ENCODE results near the gene ADGRL3.
"Not testable (repeated sequence)": the region's sequence is repeated elsewhere in the genome, so short reads cannot be mapped to it uniquely, and the experiment has no call there.

ADGRL3 gene

GRCh38 chr4:61739887-61740286 lies 539.8 kb downstream of the ADGRL3 start:
- ATAC-seq = no peak
- H3K4me1 Mint-ChIP-seq = no peaks in the 10 kb centered on the region
- peaks cover 6% of the 10 kb centered on the region for H3K9me3 Mint-ChIP-seq
- H3K27ac Mint-ChIP-seq = no peak overlapping the region
- no peaks in the 10 kb centered on the region for H3K36me3 Mint-ChIP-seq
- no peak overlapping the region for H3K4me3 Mint-ChIP-seq
- DNase-seq (ENCODE audit: low spot score in 2 of 2) = no peak

GRCh38 chr4:61740886-61741285 lies 540.8 kb downstream of the ADGRL3 start:
- H3K4me1 Mint-ChIP-seq = no peaks in the 10 kb centered on the region
- H3K27ac Mint-ChIP-seq = no peak overlapping the region
- no peak overlapping the region for H3K4me3 Mint-ChIP-seq
- ATAC-seq = no peak
- peaks cover 8% of the 10 kb centered on the region for H3K9me3 Mint-ChIP-seq
- no peaks in the 10 kb centered on the region for H3K36me3 Mint-ChIP-seq
- no peak for DNase-seq (ENCODE audit: low spot score in 2 of 2)

GRCh38 chr4:61741327-61742096 lies 541.4 kb downstream of the ADGRL3 start:
- peaks cover 9% of the 10 kb centered on the region for H3K9me3 Mint-ChIP-seq
- H3K4me3 Mint-ChIP-seq = no peak overlapping the region
- no peak for ATAC-seq
- DNase-seq (ENCODE audit: low spot score in 2 of 2) = no peak
- H3K27ac Mint-ChIP-seq = no peak overlapping the region
- H3K4me1 Mint-ChIP-seq = no peaks in the 10 kb centered on the region
- H3K36me3 Mint-ChIP-seq = no peaks in the 10 kb centered on the region

- Mint-ChIP-seq H3K9me3 (peaks cover 12% of the 10 kb centered on the region), H3K36me3 (no peaks in the 10 kb centered on the region), H3K4me3 (no peak overlapping the region), H3K4me1 (no peaks in the 10 kb centered on the region), H3K27ac (no peak overlapping the region)
- DNase-seq (ENCODE audit: low spot score in 2 of 2) (no peak), ATAC-seq (no peak)
Measured at GRCh38 chr4:61750810-61751209, 550.7 kb downstream of the ADGRL3 start.

- Mint-ChIP-seq H3K4me3 (no peak overlapping the region), H3K36me3 (no peaks in the 10 kb centered on the region), H3K4me1 (no peaks in the 10 kb centered on the region), H3K9me3 (peaks cover 11% of the 10 kb centered on the region), H3K27ac (no peak overlapping the region)
- ATAC-seq = no peak
- no peak for DNase-seq (ENCODE audit: low spot score in 2 of 2)
Measured at GRCh38 chr4:61752617-61753016, 552.5 kb downstream of the ADGRL3 start.

- H3K9me3 Mint-ChIP-seq = peaks cover 16% of the 10 kb centered on the region
- H3K4me3 Mint-ChIP-seq = no peak overlapping the region
- ATAC-seq (no peak), DNase-seq (ENCODE audit: low spot score in 2 of 2) (no peak)
- no peak overlapping the region for H3K27ac Mint-ChIP-seq
- no peaks in the 10 kb centered on the region for H3K36me3 Mint-ChIP-seq
- no peaks in the 10 kb centered on the region for H3K4me1 Mint-ChIP-seq
Measured at GRCh38 chr4:61753739-61754138, 553.6 kb downstream of the ADGRL3 start.

GRCh38 chr4:61756937-61757336 lies 556.8 kb downstream of the ADGRL3 start:
- not testable (repeated sequence) for H3K36me3 Mint-ChIP-seq; H3K4me3 Mint-ChIP-seq; H3K4me1 Mint-ChIP-seq; DNase-seq (ENCODE audit: low spot score in 2 of 2); ATAC-seq; H3K27ac Mint-ChIP-seq
- peaks cover 17% of the 10 kb centered on the region for H3K9me3 Mint-ChIP-seq

- H3K9me3 Mint-ChIP-seq = peaks cover 17% of the 10 kb centered on the region
- H3K4me3 Mint-ChIP-seq; H3K27ac Mint-ChIP-seq; H3K4me1 Mint-ChIP-seq; DNase-seq (ENCODE audit: low spot score in 2 of 2); ATAC-seq; H3K36me3 Mint-ChIP-seq: not testable (repeated sequence)
Measured at GRCh38 chr4:61757983-61758382, 557.9 kb downstream of the ADGRL3 start.

- not testable (repeated sequence) for H3K27ac Mint-ChIP-seq; H3K4me1 Mint-ChIP-seq; DNase-seq (ENCODE audit: low spot score in 2 of 2); ATAC-seq; H3K4me3 Mint-ChIP-seq; H3K36me3 Mint-ChIP-seq
- H3K9me3 Mint-ChIP-seq = peaks cover 16% of the 10 kb centered on the region
Measured at GRCh38 chr4:61758596-61758995, 558.5 kb downstream of the ADGRL3 start.

- not testable (repeated sequence) for ATAC-seq; H3K27ac Mint-ChIP-seq; H3K4me3 Mint-ChIP-seq; DNase-seq (ENCODE audit: low spot score in 2 of 2); H3K4me1 Mint-ChIP-seq; H3K36me3 Mint-ChIP-seq
- H3K9me3 Mint-ChIP-seq = peaks cover 18% of the 10 kb centered on the region
Measured at GRCh38 chr4:61759245-61759644, 559.1 kb downstream of the ADGRL3 start.

- not testable (repeated sequence) for ATAC-seq; H3K4me3 Mint-ChIP-seq; H3K27ac Mint-ChIP-seq; DNase-seq (ENCODE audit: low spot score in 2 of 2); H3K4me1 Mint-ChIP-seq; H3K36me3 Mint-ChIP-seq
- peaks cover 18% of the 10 kb centered on the region for H3K9me3 Mint-ChIP-seq
Measured at GRCh38 chr4:61759885-61760284, 559.8 kb downstream of the ADGRL3 start.

- Mint-ChIP-seq H3K9me3 (peaks cover 19% of the 10 kb centered on the region), H3K4me3 (no peak overlapping the region), H3K4me1 (no peaks in the 10 kb centered on the region), H3K27ac (no peak overlapping the region), H3K36me3 (no peaks in the 10 kb centered on the region)
- DNase-seq (ENCODE audit: low spot score in 2 of 2) (no peak), ATAC-seq (no peak)
Measured at GRCh38 chr4:61760820-61761219, 560.7 kb downstream of the ADGRL3 start.

- peaks cover 29% of the 10 kb centered on the region for H3K9me3 Mint-ChIP-seq
- H3K27ac Mint-ChIP-seq = no peak overlapping the region
- DNase-seq (ENCODE audit: low spot score in 2 of 2) (no peak), ATAC-seq (no peak)
- no peaks in the 10 kb centered on the region for H3K36me3 Mint-ChIP-seq
- H3K4me1 Mint-ChIP-seq = no peaks in the 10 kb centered on the region
- no peak overlapping the region for H3K4me3 Mint-ChIP-seq
Measured at GRCh38 chr4:61762722-61763627, 562.8 kb downstream of the ADGRL3 start.

- peaks cover 31% of the 10 kb centered on the region for H3K9me3 Mint-ChIP-seq
- H3K27ac Mint-ChIP-seq = no peak overlapping the region
- no peak overlapping the region for H3K4me3 Mint-ChIP-seq
- no peak for DNase-seq (ENCODE audit: low spot score in 2 of 2)
- H3K36me3 Mint-ChIP-seq = no peaks in the 10 kb centered on the region
- H3K4me1 Mint-ChIP-seq = no peaks in the 10 kb centered on the region
- ATAC-seq = no peak
Measured at GRCh38 chr4:61763682-61764081, 563.6 kb downstream of the ADGRL3 start.

GRCh38 chr4:61764090-61764489 lies 564.0 kb downstream of the ADGRL3 start:
- H3K9me3 Mint-ChIP-seq = peaks cover 31% of the 10 kb centered on the region
- not testable (repeated sequence) for H3K27ac Mint-ChIP-seq; H3K4me1 Mint-ChIP-seq; DNase-seq (ENCODE audit: low spot score in 2 of 2); ATAC-seq; H3K4me3 Mint-ChIP-seq; H3K36me3 Mint-ChIP-seq

Measured in stimulated activated effector memory CD8-positive, alpha-beta T cell treated with anti-CD3 and anti-CD28 coated beads, Interleukin-12 subunit alpha, Interleukin-12 subunit beta, amount 100 ng/mL, for 72 hours (primary cell).